ENCODE data around the gene GUCD1.

GUCD1 gene

GRCh38 chr22:24589518-24590030, 34.6 kb upstream of the GUCD1 start:
- no peak for DNase-seq

GRCh38 chr22:24588757-24589481, 34.0 kb upstream of the GUCD1 start:
- no peak for DNase-seq

- DNase-seq: no peak
These were observed 33.4 kb upstream of the GUCD1 start for GRCh38 chr22:24588381-24588756.

GRCh38 chr22:24587948-24588347, 33.0 kb upstream of the GUCD1 start:
- DNase-seq: no peak

- DNase-seq: no peak
These were observed 32.3 kb upstream of the GUCD1 start for GRCh38 chr22:24587251-24587650.

- no peak for DNase-seq
These were observed 31.1 kb upstream of the GUCD1 start for GRCh38 chr22:24585927-24586546.

- no peak for DNase-seq
These were observed 30.5 kb upstream of the GUCD1 start for GRCh38 chr22:24585461-24585860.

GRCh38 chr22:24584871-24585411, 30.0 kb upstream of the GUCD1 start:
- no peak for DNase-seq

GRCh38 chr22:24584166-24584790, 29.3 kb upstream of the GUCD1 start:
- no peak for DNase-seq

- no peak for DNase-seq
These were observed 28.6 kb upstream of the GUCD1 start for GRCh38 chr22:24583221-24584165.

- no peak for DNase-seq
These were observed 27.3 kb upstream of the GUCD1 start for GRCh38 chr22:24582056-24582814.

- DNase-seq: no peak
These were observed 25.3 kb upstream of the GUCD1 start for GRCh38 chr22:24580276-24580675.

GRCh38 chr22:24579258-24579601, 24.3 kb upstream of the GUCD1 start:
- no peak for DNase-seq

- no peak for DNase-seq
These were observed 23.7 kb upstream of the GUCD1 start for GRCh38 chr22:24578355-24579257.

GRCh38 chr22:24576778-24577177, 21.8 kb upstream of the GUCD1 start:
- no peak for DNase-seq

- no peak for DNase-seq
These were observed 16.3 kb upstream of the GUCD1 start for GRCh38 chr22:24571266-24571665.

- no peak for DNase-seq
These were observed 12.7 kb upstream of the GUCD1 start for GRCh38 chr22:24567668-24568067.

- DNase-seq: no peak
These were observed 12.1 kb upstream of the GUCD1 start for GRCh38 chr22:24566899-24567511.

- no peak for DNase-seq
These were observed 10.1 kb upstream of the GUCD1 start for GRCh38 chr22:24565077-24565476.

GRCh38 chr22:24564376-24565058, 9.6 kb upstream of the GUCD1 start:
- DNase-seq: no peak
